ENCODE data around the gene ZNF582. TPM values are rescaled to one million over a fixed set of nuclear protein-coding genes. Genes with fewer than 3 reads are reported as not detected.

The ZNF582 gene
- 1 to 10 TPM; 1.1 to 1.4 TPM for total RNA-seq

DNA sequence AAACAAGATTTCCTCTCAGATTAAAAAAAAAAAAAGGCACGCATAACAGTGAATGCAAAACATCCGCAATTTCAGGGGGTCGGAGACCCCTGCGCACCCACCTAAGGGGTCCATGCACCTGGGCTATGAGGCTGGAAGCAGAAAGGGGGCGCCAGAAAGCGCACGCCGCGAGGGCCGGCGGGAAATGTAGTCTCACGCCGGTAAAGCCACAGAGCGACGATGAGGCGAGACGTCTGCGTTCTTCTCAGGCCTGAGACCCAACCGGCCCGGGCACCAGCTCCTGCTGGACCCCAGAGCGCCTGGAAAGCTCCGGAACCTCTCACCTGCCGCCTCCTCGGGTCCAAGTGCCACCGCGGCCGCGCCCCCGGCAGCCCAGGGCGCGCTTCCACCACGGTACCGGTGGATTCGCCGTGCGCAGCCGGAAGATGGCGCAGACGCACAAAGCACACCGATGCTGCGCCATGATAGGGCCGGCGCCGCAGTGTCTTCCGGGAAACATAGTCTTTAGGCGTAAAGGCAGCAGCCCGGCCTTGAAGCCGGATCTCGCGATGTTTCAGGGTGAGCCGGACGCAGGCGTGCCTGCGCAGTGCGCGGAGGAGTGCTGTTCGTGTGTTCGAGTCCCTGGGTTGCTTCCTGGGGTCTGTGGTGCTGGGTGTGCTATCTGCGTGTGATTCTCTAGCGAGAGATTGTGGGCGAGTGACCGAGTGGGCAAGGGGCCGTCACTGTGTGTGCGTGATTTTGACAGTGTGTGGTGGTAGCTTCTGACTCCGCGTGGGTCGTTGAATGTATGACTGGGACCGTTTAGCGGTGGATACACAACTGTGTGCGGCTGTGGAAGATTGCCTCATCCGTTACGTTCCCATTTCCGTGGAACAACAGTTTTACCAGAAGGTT, at the start of gene ZNF582:
Gene ZNF582, minus strand, starts transcription at position 416 of the 894 bp plus-strand sequence. CDS start 1,782 bp downstream, outside the sequence.
- Histone ChIP-seq H3K4me1 (no peaks in the 10 kb centered on the region), H3K9ac (ENCODE audit: low read depth in 2 of 2, low read length in 2 of 2) (peak within 1 kb of the TSS; percentile 56 to 77), H3K4me3 (peak within 1 kb of the TSS; percentile 70), H3K36me3 (no peaks in the 10 kb centered on the region), H3K27me3 (no peaks in the 10 kb centered on the region), H3K27ac (peak within 1 kb of the TSS; percentile 81), H3K9me3 (no peaks in the 10 kb centered on the region)
- intact Hi-C loops (cut with DNase I): loop anchor here (10.0 kb wide), 1 partner anchor 1761 kb away; the partner anchor contains the start of gene ZNF329
- TF ChIP-seq, protein P1, sequence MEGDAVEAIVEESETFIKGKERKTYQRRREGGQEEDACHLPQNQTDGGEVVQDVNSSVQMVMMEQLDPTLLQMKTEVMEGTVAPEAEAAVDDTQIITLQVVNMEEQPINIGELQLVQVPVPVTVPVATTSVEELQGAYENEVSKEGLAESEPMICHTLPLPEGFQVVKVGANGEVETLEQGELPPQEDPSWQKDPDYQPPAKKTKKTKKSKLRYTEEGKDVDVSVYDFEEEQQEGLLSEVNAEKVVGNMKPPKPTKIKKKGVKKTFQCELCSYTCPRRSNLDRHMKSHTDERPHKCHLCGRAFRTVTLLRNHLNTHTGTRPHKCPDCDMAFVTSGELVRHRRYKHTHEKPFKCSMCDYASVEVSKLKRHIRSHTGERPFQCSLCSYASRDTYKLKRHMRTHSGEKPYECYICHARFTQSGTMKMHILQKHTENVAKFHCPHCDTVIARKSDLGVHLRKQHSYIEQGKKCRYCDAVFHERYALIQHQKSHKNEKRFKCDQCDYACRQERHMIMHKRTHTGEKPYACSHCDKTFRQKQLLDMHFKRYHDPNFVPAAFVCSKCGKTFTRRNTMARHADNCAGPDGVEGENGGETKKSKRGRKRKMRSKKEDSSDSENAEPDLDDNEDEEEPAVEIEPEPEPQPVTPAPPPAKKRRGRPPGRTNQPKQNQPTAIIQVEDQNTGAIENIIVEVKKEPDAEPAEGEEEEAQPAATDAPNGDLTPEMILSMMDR (IDR thresholded peaks at IDR 0.05): peak; percentile 56
- DNase-seq: peak; percentile 94

DNA sequence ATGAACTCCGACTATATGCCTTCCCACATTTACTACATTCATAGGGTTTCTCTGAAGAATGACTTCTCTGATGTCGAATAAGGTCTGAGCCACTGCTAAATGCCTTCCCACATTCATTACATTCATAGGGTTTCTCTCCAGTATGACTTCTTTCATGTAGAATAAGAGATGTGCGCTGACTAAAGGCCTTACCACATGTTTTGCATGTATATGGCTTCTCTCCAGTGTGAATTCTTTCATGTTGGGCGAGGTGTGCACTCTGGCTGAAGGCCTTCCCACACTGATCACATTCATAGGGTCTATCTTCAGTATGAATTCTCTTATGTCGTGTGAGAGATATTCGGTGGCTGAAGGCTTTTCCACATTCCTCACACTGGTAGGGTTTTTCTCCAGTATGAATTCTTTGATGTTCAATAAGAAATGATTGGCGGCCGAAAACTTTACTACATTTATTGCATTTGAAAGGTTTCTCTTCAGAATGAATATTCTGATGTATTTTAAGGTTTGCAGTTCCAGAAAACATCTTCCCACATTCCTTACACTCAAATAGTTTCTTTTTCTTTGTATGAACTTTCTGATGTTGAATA, 48.0 kb upstream of the ZNF582 start:
- no peaks in the 10 kb centered on the region for H3K27me3 ChIP-seq
- H3K27ac ChIP-seq: no peak overlapping the region
- no peak overlapping the region for H3K4me3 ChIP-seq
- H3K9me3 ChIP-seq: no peaks in the 10 kb centered on the region
- TF ChIP-seq, protein P1 (IDR thresholded peaks at IDR 0.05): no peak
- DNase-seq: no peak
- H3K9ac ChIP-seq (ENCODE audit: low read depth in 2 of 2, low read length in 2 of 2): no peak overlapping the region
- no peaks in the 10 kb centered on the region for H3K36me3 ChIP-seq
- no peaks in the 10 kb centered on the region for H3K4me1 ChIP-seq
- intact Hi-C loops (cut with DNase I): no loop called here

GRCh38 chr19:56423985-56424353, 30.6 kb upstream of the ZNF582 start:
- Histone ChIP-seq H3K27me3 (no peaks in the 10 kb centered on the region), H3K36me3 (no peaks in the 10 kb centered on the region), H3K4me1 (no peaks in the 10 kb centered on the region), H3K9me3 (peaks cover 25% of the 10 kb centered on the region), H3K4me3 (no peak overlapping the region), H3K9ac (ENCODE audit: low read depth in 2 of 2, low read length in 2 of 2) (no peak overlapping the region), H3K27ac (no peak overlapping the region)
- intact Hi-C loops (cut with DNase I): no loop called here
- no peak for DNase-seq
- TF ChIP-seq, protein P1 (IDR thresholded peaks at IDR 0.05): no peak

GRCh38 chr19:56423276-56423984, 30.1 kb upstream of the ZNF582 start:
- intact Hi-C loops (cut with DNase I): no loop called here
- peaks cover 25% of the 10 kb centered on the region for H3K9me3 ChIP-seq
- H3K27ac ChIP-seq: no peak overlapping the region
- TF ChIP-seq, protein P1 (IDR thresholded peaks at IDR 0.05): no peak
- no peaks in the 10 kb centered on the region for H3K27me3 ChIP-seq
- no peaks in the 10 kb centered on the region for H3K36me3 ChIP-seq
- H3K4me3 ChIP-seq: no peak overlapping the region
- H3K4me1 ChIP-seq: no peaks in the 10 kb centered on the region
- H3K9ac ChIP-seq (ENCODE audit: low read depth in 2 of 2, low read length in 2 of 2): no peak overlapping the region
- no peak for DNase-seq

- H3K9ac ChIP-seq (ENCODE audit: low read depth in 2 of 2, low read length in 2 of 2): no peak overlapping the region
- no peak for DNase-seq
- H3K4me3 ChIP-seq: no peak overlapping the region
- TF ChIP-seq, protein P1 (IDR thresholded peaks at IDR 0.05): no peak
- no peaks in the 10 kb centered on the region for H3K27me3 ChIP-seq
- no peaks in the 10 kb centered on the region for H3K36me3 ChIP-seq
- no peak overlapping the region for H3K27ac ChIP-seq
- H3K9me3 ChIP-seq: peaks cover 8% of the 10 kb centered on the region
- intact Hi-C loops (cut with DNase I): loop anchor here (10.0 kb wide), 1 partner anchor 190 kb away; the partner anchor contains the start of gene ZNF71
- no peaks in the 10 kb centered on the region for H3K4me1 ChIP-seq
These were observed 11.7 kb upstream of the ZNF582 start for GRCh38 chr19:56405062-56405461.

Measured in colonic mucosa (tissue), 4 donors.